ENCODE results near the gene PAM. TPM values are rescaled to one million over a fixed set of nuclear protein-coding genes. Genes with fewer than 3 reads are reported as not detected.
"Not testable (repeated sequence)": the region's sequence is repeated elsewhere in the genome, so short reads cannot be mapped to it uniquely, and the experiment has no call there.

Gene PAM
- total RNA-seq, 1 experiment from 2014 or later = 1.2 TPM

DNA sequence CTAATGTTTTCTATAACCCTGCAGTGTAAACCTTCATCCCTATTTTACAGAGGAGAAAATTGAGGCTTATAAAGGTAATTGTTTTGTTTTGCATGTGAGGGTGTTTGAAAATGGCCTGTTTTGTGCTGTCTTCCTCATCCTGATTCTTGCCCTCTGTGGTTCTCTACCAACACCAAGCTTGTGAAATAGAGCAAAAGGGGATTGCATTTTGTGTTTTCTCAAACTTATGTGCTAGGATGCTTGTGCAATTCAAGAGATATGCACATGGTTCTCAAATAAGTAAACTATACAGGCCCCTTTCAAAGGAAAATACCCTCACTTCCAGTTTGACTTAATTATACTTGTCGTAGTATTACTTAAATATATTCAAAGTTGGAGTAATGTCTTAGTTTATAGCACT is 17.2 kb downstream of the PAM start:
- no peak for DNase-seq (ENCODE audit: low spot score)
- in situ Hi-C loops (cut with HindIII; ENCODE audit: low sequenced_read_pairs) = no loop called here

DNA sequence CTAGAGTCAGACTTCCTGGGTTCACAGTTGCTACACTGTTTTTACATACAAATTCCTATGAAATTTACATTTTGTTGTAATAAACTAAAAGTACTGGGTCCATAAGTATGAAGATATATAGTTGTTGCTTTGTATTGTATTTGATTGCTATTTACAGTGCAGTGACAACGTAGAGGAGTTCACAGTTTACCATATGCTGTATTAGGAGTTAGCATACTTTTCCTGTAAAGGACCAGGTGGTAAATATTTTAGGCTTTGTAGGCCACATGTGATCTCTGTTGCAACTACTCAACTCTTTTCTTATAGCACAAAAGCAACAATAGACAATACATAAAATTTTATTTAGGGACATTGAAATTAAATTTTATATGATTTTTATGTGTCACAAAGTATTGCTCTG is 18.0 kb downstream of the PAM start:
- in situ Hi-C loops (cut with HindIII; ENCODE audit: low sequenced_read_pairs) = no loop called here
- DNase-seq (ENCODE audit: low spot score) = no peak

DNA sequence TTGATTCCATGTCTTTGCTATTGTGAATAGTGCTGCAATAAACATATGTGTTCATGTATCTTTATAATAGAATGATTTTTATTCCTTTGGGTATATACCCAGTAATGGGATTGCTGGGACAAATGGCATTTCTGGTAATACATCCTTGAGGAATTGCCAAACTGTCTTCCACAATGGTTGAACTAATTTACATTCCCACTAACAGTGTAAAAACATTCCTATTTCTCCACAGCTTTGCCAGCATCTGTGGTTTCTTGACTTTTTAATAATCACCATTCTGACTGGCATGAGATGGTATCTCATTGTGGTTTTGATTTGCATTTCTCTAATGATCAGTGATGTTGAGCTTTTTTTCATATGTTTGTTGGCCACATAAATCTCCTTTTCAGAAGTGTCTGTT is 20.7 kb downstream of the PAM start:
- DNase-seq (ENCODE audit: low spot score); in situ Hi-C loops (cut with HindIII; ENCODE audit: low sequenced_read_pairs): not testable (repeated sequence)

DNA sequence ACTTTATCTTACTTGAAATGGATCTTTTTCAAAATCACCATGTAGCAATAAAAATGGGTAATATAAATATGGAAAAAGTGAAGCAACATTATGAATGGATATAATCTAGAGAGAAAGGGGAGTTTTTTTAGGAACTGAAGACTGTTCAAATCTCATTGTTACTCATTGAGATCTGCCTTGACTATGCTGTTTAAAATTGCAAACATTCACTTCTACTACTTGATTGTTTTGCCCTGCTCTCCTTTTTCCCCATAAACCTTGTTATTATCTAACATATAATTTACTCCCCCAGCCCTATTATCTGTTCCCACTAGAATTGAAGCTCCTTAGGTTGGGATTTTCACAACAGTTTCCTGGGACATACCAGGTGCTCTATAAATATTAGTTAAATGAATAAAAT is 22.0 kb downstream of the PAM start:
- DNase-seq (ENCODE audit: low spot score) = no peak
- in situ Hi-C loops (cut with HindIII; ENCODE audit: low sequenced_read_pairs) = no loop called here

DNA sequence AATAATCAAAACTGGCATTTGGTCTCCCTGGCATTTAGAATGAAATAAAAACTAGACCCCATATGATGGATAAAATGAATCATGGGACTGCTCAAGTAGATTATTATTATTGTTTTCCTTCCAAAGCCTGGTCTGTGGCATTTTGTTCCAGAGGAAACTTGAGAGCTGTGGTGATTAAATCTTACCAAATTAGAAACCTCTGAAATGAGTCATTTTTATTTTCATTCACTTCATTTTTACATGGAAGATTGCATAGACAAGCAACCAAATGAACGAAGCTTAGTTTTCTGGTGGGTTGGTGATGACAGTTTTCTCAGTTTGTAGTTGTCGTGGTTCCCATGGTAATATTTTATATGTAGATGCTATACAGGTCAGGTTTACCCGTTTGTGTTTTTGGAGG is 23.4 kb downstream of the PAM start:
- DNase-seq (ENCODE audit: low spot score) = no peak
- in situ Hi-C loops (cut with HindIII; ENCODE audit: low sequenced_read_pairs) = no loop called here

DNA sequence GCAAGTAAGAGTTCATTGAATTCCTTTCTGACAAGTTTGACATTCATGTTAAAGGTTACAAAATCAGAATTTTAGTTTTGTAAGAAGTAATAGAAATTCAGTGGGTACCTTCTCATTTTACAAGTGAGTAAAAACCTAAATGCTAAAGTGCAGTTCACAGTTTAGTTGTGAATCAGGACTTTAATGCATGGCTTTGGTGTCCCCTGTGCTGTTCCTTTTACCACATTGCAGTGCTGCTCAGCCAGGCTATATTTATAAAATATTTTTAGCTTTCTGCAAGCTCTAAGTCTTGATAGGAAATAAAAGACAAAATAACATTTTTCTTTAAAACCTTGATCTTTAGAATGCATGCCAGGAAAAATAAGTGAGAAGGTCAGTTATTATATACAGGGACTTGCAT is 26.3 kb downstream of the PAM start:
- in situ Hi-C loops (cut with HindIII; ENCODE audit: low sequenced_read_pairs) = no loop called here
- DNase-seq (ENCODE audit: low spot score) = no peak

DNA sequence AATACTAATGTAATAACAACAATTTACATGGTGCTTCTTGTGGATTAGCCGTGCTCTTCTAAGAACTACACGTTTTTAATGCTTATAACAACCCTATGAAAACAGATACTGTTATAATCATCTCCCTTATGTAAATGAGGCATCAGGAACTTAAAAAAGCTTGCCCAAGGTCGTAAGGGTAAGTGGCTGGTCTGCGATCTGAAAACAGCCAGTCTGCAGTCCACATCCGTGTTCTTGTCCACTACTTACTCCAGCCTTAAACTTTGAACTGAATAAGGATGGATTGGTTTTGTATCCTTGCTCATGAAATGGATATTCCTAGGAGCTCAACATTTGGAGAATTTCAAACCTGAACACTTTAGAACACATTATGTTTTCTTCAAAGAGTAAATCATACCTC is 26.7 kb downstream of the PAM start:
- in situ Hi-C loops (cut with HindIII; ENCODE audit: low sequenced_read_pairs) = no loop called here
- no peak for DNase-seq (ENCODE audit: low spot score)

DNA sequence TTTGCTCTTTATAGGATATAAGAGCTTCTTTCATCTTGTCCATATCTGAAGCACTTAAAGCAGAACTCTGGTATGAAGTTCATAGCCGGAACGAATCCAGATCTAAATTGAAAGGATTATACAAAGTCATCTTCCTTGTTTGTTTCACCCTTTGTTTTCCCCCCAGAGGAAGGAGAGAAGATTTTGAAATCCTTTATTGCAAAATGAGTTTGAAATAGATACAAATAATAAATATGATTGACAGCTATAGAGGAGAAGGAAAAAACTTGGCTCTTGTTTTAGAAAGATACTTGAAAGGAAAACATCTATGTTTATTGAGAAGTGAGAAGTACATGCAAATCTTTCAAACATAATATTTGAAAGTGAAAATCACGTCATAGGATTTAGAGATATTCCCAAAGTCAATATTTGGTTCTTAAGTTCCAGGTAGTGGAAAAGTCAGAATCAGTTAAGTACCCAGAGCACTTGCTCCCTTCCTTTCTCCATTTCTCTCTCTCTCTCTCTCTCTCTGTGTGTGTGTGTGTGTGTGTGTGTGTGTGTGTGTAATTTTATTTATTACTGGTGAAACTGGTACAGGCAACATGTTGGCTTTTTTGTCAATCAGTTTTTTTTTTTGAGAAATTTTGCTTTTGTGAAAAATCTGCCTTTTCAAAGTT is 27.2 kb downstream of the PAM start:
- in situ Hi-C loops (cut with HindIII; ENCODE audit: low sequenced_read_pairs) = no loop called here
- no peak for DNase-seq (ENCODE audit: low spot score)

DNA sequence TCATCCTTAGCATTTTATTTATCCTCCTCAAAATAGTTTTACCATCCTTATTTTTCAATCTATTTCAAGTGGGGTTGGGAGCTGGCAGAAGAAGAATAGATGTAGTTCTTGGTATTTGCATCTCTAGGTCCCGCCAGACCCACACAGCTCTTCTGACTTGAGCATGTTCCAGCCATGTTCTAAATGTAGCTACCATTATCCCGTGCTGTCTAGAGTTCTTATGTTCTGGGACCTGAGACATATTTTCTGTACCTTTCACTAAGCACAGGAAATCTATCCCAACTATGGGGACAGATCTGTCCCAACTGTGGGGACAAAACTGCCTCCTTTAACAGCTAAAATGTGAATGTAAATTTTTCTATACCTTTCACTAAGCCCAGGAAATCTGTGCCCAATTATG is 32.0 kb downstream of the PAM start:
- in situ Hi-C loops (cut with HindIII; ENCODE audit: low sequenced_read_pairs) = no loop called here
- no peak for DNase-seq (ENCODE audit: low spot score)

DNA sequence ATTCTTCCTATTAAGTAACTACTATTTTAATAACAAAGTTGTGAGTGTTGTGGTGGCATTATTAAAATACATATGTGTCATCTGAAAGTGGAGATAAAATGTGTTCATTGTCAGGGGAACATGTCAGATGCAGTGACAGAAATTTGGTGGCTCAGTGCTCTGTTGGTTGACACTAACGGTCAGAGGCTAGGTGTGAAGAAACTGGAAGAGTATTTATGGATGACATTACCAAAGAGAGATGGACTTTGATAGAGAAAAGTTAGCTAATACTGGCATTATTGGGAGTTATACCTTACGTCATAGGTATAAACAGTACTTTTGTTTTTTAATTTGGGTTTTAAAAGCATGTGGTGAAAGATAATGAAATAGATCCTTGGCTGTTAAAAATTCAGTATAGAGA is 33.7 kb downstream of the PAM start:
- in situ Hi-C loops (cut with HindIII; ENCODE audit: low sequenced_read_pairs) = no loop called here
- no peak for DNase-seq (ENCODE audit: low spot score)

DNA sequence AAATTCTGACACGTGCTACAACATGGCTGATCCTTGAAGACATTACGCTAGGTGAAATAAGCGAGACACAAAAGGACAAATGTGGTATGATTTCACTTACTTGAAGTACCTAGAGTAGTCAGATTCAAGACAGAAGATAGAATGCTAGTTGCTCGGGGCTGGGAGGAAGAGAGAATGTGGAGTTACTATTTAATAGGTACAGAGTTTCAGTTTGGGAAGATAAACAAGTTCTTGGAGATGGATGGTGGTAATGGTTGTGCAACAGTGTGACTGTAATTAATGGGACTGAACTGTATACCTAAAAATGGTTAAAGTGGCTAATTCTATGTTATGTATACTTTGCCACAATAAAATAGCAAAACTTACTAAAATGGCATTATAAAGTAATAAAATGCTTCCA is 34.4 kb downstream of the PAM start:
- in situ Hi-C loops (cut with HindIII; ENCODE audit: low sequenced_read_pairs) = no loop called here
- no peak for DNase-seq (ENCODE audit: low spot score)

DNA sequence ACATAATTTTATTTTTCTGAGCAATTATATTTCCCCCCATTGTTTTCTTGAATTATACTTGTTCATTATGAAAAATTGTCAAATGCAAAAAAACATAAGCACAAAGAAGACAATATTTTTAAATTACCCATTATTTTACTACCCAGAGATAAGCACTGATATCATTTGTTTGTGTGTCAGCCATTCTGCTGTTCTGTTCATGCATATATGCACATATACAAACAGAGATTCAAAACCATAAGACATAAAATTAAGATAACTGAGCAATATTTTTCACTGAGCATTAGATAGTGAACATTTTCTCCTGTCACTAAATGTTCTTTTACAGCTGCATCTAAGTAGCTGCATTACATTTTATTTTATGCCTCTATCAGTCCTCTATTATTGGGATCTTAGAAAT is 35.6 kb downstream of the PAM start:
- in situ Hi-C loops (cut with HindIII; ENCODE audit: low sequenced_read_pairs) = no loop called here
- DNase-seq (ENCODE audit: low spot score) = no peak

DNA sequence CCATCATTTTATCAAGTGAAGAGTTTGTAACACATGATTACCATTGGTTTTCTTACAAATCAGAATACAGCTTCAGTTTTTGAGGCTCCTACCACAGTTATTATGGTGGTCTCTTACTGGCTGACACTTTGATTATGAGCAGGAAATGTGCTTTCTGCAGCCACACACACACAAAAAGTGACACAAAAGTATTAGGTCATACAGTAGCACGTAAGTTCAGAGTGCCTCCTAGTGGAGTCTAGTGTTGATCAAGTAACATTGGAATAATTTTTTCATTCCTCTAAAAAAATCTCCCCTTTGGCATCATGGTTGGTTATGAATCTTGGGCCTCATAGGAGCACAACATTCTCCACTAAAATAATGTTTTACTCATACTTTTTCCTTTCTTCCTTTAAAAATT is 37.6 kb downstream of the PAM start:
- no peak for DNase-seq (ENCODE audit: low spot score)
- in situ Hi-C loops (cut with HindIII; ENCODE audit: low sequenced_read_pairs) = no loop called here

DNA sequence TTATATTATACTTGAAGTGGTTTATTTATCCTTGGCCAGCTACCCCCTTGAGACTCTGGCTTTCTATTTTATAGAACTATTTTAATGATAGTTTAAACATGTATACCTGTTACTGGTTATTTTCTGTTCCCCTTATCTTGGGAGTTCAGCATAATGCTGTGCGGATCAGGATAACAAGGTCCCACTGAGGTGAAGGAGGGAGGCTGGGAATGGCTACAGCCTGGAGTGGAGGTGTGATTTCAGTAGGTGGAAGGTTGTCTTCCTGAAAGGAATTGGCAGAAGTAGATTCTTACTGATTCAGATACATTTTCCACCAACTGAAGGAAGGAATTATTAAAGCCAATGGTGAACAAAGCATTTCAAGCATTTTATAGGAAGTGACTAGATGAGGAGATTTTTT is 38.9 kb downstream of the PAM start:
- DNase-seq (ENCODE audit: low spot score) = no peak
- in situ Hi-C loops (cut with HindIII; ENCODE audit: low sequenced_read_pairs) = no loop called here

DNA sequence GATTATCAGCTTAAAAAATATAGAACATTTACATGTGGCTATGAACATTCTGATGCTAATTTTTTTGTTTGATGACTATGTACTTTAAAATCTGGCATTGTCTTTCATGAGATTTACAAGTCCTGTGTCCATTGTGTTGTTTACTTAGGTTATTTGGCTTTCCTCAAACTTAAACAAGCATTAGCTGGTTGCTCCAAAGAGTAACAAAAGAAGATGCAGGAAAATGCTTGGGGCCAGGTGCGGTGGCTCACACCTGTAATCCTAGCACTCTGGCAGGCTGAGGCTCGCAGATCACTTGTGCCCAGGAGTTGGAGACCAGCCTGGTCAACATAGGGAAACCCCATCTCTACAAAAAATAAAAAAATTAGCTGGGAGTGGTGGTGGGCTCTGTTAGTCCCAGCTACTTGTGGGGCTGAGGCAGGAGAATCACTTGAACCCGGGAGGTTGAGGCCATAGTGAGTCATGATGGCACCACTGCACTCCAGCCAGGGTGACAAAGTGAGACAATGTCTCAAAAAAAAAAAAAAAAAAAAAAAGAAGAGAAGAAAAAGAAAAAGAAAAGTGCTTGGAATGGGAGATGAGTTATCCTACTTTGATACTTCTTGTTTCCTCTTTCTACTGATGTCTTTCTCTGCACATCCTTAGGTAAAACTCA is 39.7 kb downstream of the PAM start:
- no peak for DNase-seq (ENCODE audit: low spot score)
- in situ Hi-C loops (cut with HindIII; ENCODE audit: low sequenced_read_pairs) = no loop called here

DNA sequence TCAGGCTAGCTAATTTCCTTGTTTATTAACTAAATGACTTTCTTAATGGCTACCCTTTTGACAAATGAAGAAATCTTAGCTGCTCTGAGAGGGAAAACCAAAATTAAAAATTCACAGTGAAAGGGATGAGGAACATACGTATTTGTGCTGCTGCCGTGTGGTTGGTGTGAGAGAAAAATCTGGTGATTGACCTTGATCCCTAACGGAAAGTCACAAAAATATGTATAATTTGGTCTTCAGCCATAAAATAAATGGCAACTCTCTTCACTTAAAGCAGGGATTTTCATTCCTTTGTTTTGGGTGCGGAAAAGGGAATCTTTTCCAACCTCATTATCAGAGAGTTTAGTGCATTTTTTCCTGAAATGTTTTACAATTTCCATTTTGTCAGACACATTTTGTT is 40.4 kb downstream of the PAM start:
- in situ Hi-C loops (cut with HindIII; ENCODE audit: low sequenced_read_pairs) = no loop called here
- no peak for DNase-seq (ENCODE audit: low spot score)

DNA sequence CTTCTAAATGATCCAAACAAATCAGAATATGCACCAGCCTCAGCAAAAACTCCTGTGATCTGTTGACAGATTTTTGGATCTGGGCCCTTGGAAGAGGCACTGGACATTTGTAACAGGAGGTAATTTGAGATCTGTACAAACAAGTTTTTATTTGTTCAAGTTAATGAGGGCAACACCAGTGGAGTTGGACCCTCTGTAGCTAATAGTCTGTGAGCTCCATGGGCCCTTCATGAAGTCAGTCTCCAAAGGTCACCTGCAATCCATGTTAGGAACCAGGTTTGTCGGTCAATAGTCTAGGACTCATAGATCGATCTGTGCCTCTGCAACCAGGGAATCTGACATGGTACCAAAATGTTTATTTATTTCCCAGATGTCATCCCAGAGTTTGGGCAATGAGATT is 40.9 kb downstream of the PAM start:
- in situ Hi-C loops (cut with HindIII; ENCODE audit: low sequenced_read_pairs) = no loop called here

DNA sequence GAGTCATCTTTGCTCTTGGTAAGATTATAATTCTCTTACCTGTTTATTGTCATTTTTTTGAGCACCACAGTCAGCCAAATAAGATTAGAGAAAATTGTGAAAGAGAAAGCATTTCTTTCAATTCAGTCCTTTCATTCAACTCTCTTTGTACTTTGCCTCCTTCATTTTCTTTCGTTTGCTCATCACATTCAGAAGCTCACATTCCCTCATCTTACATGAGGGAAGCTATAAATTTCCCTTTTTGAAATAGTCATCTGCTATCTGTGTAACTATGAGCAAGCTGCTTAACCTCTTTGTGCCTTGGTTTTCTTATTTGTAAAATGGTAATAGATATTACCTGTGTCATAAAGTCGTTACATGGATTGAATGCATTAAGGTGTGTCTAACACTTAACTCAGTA is 41.4 kb downstream of the PAM start:
- in situ Hi-C loops (cut with HindIII; ENCODE audit: low sequenced_read_pairs) = no loop called here
- DNase-seq (ENCODE audit: low spot score) = no peak

More for the DNA sequence above, 40.9 kb downstream of the PAM start:
- peak; percentile 44 for DNase-seq (ENCODE audit: low spot score)

DNA sequence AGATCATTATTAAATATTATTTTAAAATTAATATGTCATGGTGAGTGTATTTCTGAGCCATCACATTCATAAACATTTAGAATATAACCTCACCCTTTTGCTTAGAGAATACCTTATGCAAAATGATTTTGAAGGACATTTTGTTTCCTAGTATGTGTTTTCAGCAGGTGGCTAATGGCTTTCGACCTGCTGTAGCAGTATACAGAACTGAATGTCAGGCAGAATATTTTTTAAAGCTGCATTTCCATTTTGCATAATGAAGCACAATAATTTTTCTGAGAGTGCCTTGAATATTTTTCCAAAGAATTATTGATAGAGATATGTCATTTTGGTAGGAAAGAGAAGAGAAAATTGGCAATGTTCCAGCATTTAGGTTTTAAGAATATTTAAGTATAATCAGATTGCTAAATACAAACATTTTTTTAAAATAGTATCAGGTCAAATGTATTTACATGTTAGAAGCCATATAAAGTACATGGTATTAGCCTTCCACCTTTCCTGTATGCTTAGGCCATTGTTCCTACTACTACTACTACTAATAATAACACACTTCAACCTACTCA is 42.3 kb downstream of the PAM start:
- no peak for DNase-seq (ENCODE audit: low spot score)
- in situ Hi-C loops (cut with HindIII; ENCODE audit: low sequenced_read_pairs) = no loop called here

DNA sequence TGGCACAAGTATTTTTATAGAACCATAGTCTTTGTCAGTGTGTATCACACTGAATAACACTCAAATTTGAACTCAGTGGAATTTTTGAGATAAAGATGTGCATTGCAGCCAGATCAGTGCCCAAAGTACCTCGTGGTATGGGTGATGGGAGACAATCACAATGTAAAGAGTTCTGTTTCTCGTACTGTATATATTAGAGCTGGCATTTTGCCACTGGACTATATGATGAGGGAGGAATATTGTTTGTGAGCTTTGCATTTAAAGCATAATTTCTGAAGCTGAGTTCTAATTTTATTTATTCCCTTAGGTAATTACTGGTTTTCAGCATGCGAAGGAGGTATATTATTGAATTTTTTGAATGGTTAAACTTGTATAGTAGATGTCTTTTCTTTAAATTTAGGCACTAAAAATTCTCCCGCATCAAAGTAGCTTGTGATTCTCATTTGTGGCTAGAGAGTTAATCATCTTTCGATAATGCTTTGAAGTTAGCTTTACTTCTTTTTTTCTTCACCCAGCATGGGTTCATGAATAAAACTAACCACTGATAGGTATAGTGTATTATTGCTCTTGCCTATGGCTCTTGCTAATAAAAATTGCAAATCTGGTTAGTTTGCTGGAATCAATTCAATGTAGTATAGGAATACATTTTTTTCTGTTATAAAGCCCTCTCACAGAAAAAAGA is 43.1 kb downstream of the PAM start:
- in situ Hi-C loops (cut with HindIII; ENCODE audit: low sequenced_read_pairs) = no loop called here

DNA sequence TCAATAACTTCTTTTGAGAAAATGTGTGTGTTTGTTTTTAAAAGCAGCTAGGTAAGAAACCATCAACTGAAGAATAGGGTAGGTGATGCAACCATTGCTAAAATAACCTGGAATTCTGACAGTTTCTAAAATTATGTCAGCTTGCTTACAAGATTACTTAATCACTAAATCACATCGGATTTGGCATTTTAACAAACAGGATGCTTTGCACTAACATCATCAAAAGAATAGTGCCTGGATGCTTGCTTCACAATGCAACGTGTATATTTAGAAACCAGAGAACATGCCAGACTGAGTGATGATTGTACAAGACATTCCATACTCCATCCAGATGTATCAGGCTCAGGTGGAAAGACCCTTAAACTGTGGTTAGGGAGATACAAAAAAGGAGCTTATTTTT is 43.9 kb downstream of the PAM start:
- in situ Hi-C loops (cut with HindIII; ENCODE audit: low sequenced_read_pairs) = no loop called here
- DNase-seq (ENCODE audit: low spot score) = peak; percentile 40

More for the DNA sequence above, 43.1 kb downstream of the PAM start:
- DNase-seq (ENCODE audit: low spot score) = no peak
